22Rv1 (cell line): Measurements from ENCODE around the gene GPAM.

Experiments used
- H3K27ac ChIP-seq: fragments of 450-650 bp; 2 replicates; pipeline ENCODE4 v1.5.1; 2017
- ZFX ChIP-seq: fragments of 450-650 bp; IDR thresholded peaks from 2 replicates; pipeline ENCODE4 v1.6.1; 2017; ENCODE audit warnings: antibody characterized with exemption, borderline replicate concordance
- TF ChIP-seq, protein P1 (sequence below): fragments of 450-650 bp; IDR thresholded peaks from 2 replicates; pipeline ENCODE4 v1.5.1; 2017; ENCODE audit warnings: mild to moderate bottlenecking

Gene GPAM

DNA sequence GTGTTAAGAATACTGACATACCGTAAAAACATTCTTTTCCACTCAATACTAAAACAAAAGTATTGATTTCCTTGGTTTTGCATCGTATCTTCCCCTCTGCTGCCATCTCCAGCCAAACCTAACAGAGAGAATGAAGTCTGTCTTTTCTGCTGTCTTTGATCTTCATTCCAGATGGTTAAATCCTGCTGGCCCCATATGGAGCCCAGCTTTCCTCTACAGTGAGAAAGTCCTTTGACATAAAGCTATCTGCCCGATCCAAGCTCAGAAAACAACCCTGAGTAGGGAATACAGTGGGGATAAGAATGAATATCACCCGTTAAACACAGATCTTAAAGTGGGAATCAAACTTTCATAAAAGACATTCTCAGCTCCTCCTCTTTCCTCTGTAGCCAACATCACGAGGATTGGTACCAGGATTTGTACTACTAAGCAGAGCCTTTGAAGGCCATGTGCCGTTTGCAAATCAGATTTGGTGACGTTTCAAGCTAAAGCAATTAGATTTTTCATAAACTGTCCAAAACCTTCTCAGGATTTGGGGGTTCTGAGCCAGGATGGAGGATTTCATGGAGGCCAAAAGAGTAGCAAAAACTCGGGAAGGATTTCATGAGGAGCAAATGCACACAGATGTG, 30.8 kb upstream of the GPAM start:
- no peak overlapping the region for H3K27ac ChIP-seq
- TF ChIP-seq, protein P1, sequence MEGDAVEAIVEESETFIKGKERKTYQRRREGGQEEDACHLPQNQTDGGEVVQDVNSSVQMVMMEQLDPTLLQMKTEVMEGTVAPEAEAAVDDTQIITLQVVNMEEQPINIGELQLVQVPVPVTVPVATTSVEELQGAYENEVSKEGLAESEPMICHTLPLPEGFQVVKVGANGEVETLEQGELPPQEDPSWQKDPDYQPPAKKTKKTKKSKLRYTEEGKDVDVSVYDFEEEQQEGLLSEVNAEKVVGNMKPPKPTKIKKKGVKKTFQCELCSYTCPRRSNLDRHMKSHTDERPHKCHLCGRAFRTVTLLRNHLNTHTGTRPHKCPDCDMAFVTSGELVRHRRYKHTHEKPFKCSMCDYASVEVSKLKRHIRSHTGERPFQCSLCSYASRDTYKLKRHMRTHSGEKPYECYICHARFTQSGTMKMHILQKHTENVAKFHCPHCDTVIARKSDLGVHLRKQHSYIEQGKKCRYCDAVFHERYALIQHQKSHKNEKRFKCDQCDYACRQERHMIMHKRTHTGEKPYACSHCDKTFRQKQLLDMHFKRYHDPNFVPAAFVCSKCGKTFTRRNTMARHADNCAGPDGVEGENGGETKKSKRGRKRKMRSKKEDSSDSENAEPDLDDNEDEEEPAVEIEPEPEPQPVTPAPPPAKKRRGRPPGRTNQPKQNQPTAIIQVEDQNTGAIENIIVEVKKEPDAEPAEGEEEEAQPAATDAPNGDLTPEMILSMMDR = no peak
- TF ChIP-seq ZFX = no peak

DNA sequence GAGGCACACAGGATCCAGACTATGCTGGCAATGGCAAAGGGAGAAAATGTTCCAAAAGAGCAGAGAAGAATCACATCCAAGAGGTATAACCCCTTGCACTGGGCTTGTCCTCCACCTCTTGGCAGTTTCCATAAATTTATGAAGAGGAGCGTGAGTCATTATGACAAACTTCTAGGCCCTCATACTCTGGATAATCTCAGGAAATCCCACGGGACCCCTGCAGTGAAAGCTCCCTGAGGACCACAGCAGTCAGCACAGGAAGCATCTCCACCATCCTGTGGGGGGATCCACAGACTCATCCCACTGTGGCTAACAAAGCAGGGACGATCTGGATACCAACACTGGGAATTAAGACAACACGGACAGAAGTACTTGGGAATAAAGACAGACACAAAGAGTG, 30.3 kb upstream of the GPAM start:
- TF ChIP-seq ZFX = no peak
- TF ChIP-seq, protein P1 = no peak
- no peak overlapping the region for H3K27ac ChIP-seq

DNA sequence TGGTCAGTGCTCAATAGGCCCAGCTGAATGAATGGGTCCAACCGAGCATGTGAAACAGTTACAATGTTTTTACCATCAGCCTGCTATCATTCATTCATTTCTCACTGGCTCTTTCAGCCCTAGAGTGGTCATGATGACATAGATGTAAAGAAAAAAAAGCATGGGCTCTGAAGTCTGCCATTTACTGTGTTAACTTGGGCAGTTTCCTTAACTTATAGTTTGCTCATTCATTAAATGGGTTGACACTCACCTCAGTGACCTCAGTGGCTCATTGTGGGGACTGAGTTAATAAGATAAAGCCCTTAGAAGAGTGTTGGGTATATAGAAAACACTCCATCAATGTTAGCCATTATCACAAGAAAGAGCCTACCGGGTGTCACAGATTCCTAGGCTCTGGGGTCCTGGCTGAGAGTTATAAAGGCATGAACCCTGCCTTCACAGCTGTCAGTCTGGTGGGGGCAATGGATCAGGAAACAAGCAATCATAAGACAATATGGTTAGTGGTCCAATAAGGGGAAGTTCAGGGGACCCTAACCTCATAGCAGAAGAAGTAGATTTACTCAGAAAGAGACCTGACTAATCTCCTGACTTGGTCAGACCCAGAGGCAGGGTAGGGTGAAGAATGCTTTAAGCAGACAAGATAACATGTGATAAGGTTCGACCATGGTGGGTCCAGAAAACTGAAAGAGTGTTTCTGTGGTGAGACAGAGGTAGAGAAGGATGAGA, 29.7 kb upstream of the GPAM start:
- H3K27ac ChIP-seq = no peak overlapping the region

DNA sequence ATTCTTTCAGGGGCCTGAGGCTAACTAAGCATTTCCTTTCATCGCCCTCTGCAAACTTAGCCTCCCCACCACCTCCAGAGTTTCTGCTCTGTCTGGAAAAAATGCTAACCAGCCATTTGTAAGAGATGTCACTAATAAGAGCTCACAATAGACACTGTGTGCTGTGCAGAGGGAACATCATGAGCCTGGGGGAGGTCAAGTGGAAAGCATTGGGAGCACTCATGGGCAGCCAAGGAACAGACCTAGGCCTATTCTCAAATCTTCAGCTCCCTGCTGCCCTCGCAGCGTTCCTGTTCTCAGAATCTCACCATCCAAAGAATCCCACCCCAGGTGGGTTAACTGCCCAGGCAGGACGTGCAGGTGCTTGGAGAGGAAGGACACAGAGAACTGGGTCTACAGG, 27.1 kb upstream of the GPAM start:
- TF ChIP-seq, protein P1 = no peak
- TF ChIP-seq ZFX = no peak
- H3K27ac ChIP-seq = no peak overlapping the region

More for the DNA sequence above, 29.7 kb upstream of the GPAM start:
- TF ChIP-seq ZFX = no peak
- TF ChIP-seq, protein P1 = no peak

DNA sequence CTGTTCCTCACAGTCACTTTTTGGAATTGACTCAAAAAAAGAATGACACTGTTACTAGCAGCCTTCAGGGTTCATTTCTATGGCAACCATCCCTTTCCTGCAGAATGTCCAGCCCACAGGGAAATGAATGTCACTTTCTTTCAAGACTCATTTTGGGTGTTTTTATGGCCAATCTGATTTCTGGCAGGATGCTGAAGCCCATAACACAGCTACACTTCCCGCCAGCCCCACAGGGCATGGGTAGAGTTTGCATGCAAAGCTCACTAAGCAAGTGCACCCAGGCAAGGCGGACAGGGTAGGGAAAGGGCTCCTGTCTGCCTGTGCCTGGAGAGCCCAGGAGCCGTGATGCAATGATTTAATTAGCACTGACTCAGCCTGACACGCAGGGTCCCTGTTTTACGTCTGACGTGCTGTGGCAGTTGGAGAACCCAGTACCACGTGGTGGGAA, 26.1 kb upstream of the GPAM start:
- H3K27ac ChIP-seq = no peak overlapping the region
- TF ChIP-seq ZFX = no peak
- TF ChIP-seq, protein P1 = no peak

DNA sequence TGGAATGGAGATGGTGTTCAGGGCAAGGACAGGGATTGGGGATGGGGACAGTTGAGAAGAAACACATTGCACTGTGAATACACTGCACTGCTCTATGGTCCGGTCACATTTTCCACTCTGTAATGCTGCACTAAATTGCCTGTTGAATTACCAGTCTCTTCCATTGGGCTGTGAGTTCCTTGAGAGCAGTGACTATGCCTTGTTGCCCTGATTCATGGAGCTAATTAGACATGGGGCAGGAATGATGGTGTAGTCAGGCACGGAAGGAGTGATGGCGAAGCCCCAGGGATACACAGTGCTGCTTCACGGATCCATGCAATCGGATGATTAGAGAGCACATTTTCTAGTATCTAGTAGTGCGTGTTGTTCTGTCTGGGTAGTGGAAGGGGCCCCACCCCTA, 25.4 kb upstream of the GPAM start:
- no peak for TF ChIP-seq ZFX
- TF ChIP-seq, protein P1 = no peak
- H3K27ac ChIP-seq = no peak overlapping the region

DNA sequence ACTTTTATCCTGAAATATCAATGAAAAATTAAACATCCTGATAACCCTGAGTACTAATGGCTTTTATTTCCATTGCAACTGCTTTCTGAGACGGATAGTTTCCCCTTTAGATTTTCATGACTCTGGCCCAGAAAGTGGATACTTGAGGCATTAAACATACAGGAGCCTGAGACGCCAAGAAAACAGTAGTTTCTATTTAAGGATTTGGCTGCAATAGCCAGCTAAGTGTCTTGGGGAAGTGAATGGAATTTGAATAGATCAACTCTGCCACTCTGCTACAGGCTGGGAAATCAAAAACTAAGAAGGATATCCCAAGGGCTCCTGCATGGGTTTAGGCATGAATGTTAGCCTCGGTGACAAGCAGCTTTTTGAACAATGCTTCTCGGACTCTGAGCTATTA, 24.7 kb upstream of the GPAM start:
- H3K27ac ChIP-seq = no peak overlapping the region

More for the DNA sequence above, 24.7 kb upstream of the GPAM start:
- no peak for TF ChIP-seq ZFX
- TF ChIP-seq, protein P1 = no peak
